Activated CD8-positive, alpha-beta memory T cell treated with anti-CD3 and anti-CD28 coated beads, Interleukin-2, amount 50 U/mL, for 1 hour (primary cell): ENCODE measurements around the gene RPN2.

Experiments used
- DNase-seq: peaks from one replicate; pipeline ENCODE4 v3.0.0-alpha.2; 2020; ENCODE audit errors: extremely low read depth

RPN2 gene

DNA sequence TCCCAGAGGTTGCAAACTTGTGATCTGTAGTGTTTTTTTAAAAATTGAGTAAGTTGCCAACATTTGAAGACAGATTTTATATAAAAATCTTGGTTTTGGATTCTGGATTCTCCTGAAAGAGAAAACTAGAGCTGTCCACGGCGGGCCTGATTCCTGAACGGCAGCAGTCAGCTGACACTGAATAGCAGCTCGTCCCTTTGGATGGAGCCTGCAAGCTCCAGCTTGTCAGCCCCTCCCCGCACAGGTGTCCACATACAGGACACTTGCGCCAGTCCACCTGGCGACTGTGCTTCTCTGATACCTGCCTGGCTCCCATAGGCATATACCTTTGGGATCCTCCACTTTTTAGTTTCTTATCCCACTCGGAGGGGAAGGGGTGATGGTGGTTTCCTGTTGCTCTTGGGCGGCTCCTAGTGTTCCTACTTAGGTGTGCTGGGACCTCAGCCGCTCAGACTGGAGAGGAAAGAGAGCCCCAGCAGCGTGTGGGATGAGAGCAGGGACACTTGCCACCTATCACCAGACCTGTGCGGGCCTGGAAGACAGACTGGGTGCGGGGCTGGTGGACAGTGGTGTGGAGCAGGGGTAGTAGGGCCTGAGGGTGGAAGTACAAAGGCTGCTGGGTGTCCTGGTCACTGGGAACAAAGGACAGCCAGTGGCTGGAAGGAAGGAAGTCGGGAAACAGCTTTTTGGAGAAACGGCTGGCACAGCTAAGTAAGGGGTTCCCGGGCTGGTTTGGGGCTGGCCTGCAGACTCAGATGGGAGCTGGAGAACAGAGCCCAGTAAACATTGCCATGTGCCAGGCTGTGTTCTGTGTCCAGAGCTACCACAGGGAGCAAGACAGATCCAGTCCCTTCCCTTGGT is 64.2 kb downstream of the RPN2 start:
- DNase-seq = no peak

DNA sequence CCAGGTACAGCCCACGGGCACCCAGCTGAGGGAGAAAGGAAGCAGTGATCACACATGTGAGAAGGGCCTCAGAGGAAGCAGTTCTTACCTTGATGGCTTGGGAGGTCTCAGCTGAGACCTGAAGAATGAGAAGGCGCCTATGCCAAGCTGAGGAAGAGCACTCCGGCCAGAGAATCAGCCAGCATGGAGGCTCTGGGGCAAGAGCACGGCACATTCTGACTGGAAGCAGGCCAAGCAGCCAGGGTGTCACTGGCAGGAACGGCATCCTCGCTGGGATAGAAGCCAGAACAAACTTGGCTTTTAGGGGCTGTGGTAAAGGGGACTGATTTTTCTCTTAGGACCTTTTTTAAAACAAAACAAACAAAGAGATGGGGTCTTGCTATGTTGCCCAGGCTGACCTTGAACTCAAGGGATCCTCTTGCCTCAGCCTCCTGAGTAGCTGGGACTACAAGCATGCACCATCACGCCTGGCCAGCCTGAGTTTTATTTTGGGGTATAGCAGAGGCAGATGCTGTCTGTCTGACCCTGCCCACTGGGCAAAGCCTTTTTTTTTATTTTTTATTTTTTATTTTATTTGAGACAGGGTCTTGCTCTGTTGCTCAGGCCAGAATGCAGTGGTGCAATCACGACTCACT is 64.9 kb downstream of the RPN2 start:
- DNase-seq = no peak

DNA sequence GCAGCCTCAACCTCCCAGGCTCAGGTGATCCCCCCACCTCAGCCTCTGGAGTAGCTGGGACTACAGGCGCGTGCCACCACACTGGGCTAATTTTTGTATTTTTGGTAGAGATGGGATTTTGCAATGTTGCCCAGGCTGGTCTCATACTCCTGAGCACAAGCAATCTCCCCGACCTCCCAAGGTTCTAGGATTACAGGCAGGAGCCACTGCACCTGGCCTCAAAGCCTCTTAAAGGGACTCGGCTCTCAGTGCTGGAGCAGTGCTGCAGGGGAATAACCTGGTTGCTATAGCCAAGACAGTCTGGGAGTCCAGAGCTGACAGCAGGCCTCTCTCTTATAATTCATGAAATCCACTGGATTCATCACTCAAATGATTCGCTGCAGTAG is 65.4 kb downstream of the RPN2 start:
- no peak for DNase-seq

GRCh38 chr20:37245216-37246150 is 66.4 kb downstream of the RPN2 start:
- DNase-seq = no peak

DNA sequence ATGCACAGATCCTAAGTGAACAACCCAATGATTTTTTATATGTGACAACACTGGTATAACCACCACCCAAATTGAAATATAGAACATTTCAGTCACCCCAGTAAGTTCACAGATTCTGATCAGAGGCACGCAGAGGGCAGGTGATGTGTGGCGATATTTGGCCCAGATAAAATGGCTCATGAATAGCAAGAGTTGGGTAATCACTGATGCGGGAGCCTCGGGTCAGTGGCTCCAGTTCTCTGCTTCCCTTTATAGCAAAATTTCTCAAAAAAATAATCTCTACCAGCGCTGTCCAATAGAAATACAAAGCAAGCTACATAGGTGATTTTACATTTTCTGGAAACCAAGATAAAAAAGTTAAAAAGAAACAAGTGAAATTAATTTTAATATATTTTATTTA is 67.6 kb downstream of the RPN2 start:
- no peak for DNase-seq

- DNase-seq = no peak
These were observed 68.4 kb downstream of the RPN2 start for GRCh38 chr20:37247547-37247946.

- DNase-seq = no peak
These were observed 70.2 kb downstream of the RPN2 start for GRCh38 chr20:37249304-37249703.

DNA sequence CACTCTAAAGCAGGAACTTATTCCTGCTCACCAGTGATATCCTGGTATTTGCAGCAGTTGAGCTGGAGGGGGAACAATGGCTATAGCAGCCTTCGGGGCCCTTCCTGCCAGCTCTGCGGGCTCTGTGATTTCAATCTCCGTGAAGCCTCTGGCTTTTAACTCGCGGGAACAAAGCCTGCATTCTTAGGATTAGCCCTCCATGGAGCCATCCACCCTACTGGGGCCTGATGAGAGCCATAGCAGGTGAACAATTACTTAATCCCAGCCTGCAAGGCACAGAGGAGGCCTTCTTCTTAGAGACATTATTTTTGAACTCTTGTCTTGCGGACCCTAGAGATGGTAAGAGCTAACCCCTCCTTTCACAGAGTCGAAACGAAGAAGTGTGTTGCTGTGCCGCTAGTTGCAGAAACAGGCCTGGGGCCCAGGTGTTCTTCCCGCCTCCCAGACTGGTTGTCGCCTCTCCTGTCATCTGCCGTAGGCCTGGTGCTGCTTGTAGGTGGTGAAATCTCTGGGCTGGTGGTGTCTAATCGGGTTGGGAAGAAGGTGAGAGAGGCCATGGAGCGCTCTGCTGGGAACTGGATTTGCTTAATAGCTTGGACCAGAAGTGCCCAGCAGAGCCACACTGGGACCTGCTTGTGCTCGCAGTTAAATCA is 72.8 kb downstream of the RPN2 start:
- no peak for DNase-seq

DNA sequence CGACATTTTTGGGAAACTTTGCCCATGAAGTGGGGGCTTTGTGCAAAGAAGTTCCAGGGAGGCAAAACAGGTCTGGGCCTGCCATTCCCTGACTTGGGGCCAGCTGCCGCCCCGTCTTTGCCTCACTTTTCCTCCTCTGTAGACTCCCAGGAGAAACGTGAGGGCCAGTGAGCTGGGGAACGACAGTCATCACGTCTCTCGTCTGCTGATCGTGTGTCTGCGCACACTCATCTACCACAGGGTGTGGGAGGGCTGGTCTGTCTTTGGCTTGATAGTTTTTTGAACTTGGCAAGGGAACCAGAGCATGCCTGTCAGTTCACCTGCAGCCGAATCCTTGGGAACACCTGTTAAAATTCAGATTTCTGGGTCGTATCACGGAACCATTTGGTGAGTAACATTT is 74.0 kb downstream of the RPN2 start:
- no peak for DNase-seq

DNA sequence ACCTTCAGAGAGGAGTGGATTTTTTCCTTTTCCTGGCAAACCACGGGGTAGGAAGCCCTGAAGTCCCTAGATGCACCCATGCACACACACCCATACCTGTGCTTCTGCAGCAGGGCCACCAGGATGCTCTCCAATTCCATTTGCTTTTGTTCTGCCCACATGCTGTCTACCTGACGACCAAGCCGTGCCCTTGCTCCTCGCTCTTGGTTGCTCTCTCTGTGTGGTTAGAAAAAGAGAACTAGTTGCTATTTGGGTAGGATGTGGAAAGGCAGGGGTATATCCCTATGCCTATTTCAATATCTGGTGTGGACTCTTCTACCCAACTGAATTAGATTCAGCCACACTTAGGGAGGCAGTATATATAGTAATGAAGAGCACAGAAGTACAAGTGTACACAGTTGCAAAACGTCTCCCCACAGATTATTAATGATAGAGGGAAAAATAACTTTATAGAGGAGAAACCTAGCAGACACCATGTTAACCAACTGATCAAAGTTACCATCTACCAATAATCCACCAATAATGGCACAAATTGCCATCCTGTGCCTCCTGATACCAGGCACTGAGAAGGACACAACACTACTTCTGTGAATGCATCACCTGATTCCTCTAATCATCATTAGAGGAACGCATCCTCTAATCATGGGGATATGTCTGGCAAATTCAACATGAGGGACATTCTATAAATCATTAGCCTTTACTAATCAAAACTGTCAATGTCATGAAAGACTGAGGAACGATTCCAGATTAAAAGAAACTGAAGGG is 75.2 kb downstream of the RPN2 start:
- DNase-seq = no peak

- DNase-seq = no peak
These were observed 77.2 kb downstream of the RPN2 start for GRCh38 chr20:37256286-37256685.

GRCh38 chr20:37257530-37257929 is 78.4 kb downstream of the RPN2 start:
- DNase-seq = no peak

DNA sequence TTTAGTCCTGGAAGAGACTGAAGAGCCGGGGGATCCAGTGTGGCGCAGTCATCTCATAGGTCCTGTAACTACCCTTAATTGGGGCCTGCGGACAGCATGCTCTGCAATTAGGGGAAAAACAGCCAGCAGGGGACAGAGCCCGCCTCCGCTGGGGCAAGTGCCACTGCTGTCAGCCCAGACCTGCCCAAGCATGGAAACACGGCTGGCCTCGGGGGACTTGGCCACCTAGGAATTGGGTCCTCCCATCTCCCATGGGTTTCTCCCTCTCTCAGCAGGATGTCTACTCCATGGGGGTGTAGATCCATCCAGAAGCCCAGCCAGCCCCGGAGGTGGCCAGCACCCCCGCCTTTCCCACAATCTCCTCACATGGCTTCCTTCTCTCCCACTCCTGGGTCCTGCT is 78.9 kb downstream of the RPN2 start:
- DNase-seq = no peak

GRCh38 chr20:37259031-37259430 is 79.9 kb downstream of the RPN2 start:
- DNase-seq = no peak

- no peak for DNase-seq
These were observed 80.7 kb downstream of the RPN2 start for GRCh38 chr20:37259865-37260264.

- no peak for DNase-seq
These were observed 81.8 kb downstream of the RPN2 start for GRCh38 chr20:37260923-37261322.

DNA sequence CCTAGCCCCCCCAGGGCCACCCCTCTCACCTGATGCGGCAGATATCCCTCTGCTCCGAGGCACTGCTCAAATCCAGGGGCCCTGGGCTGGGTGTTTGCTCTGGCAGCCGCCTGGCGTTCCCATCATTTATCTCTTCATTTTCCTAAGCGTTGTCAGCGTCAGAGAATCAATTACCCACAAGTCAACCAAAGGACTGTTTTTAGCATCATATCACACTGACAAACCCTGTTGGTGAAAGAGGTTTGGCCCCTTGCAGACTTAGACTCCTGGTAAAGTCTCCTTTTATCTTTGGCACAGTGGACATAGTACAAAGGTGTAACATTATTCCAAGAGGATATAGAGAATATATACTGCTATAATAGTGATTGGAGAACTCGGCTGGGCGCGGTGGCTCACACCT is 82.6 kb downstream of the RPN2 start, which contains the start of gene GHRH:
Gene GHRH, minus strand, starts transcription at position 101 of the 400 bp plus-strand sequence. CDS start 4,925 bp downstream, outside the sequence.
- no peak for DNase-seq

DNA sequence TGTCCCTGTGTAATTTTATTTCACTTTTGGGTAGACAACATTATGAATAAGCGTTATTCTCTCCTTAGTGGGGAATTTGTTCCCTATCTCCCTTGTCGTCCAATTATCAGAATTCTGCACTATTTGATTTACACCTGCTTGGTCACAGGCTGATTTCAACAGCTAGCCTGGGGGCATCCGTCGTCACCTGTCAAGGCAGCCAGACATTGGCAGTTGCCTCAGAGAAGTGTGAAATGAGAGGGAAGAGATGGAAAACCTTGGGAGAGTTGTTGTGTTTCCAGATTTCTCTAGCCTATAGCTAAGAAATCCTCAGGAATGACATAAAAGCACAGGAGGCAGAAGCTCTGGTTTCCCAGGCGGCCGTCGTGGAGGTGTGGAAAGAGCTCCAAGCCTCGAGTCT is 83.4 kb downstream of the RPN2 start:
- DNase-seq = no peak

GRCh38 chr20:37263686-37264085 is 84.6 kb downstream of the RPN2 start:
- DNase-seq = no peak

DNA sequence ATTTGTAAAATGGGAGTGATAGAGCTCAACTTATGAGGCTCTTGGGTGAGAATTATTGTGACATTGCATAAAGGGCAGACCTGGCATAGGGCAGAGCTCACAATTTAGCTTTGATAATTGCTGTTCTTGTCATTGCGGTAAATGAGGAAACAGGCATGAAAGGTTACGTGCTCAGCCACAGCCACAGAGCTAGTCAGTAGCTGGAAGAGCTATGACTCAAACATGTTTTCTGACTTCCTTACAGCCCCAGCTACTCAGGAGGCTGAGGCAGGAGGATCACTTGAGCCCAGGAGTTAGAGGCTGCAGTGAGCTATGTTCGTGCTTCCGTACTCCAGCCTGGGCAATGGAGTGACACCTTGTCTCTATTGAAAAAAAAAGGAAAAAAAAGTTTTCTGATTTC is 86.0 kb downstream of the RPN2 start:
- no peak for DNase-seq
